H1 (cell line): Measurements from ENCODE around the gene ZNF814. TPM values are rescaled to one million over a fixed set of nuclear protein-coding genes. Genes with fewer than 3 reads are reported as not detected.

Source experiments
- CTCF ChIA-PET: fragments of 300-600 bp; sonication (Branson Sonifier 250); formaldehyde crosslinking; loops from one replicate; lab custom pipeline; 2021; ENCODE audit not compliant: partially characterized antibody; lab: Charles Lee
- POLR2A ChIA-PET: fragments of 300-600 bp; sonication (Branson Sonifier 250); formaldehyde crosslinking; loops from one replicate; lab custom pipeline; 2021; ENCODE audit warnings: inconsistent platforms; ENCODE audit not compliant: partially characterized antibody; lab: Charles Lee
- DNase-seq, 2 experiments: peaks; one replicate each; pipeline versions ENCODE4 v3.0.0 to v3.0.0-alpha.2; 2010 to 2022; ENCODE audit warnings: low spot score in 2 of 2, low read depth in 1 of 2, mixed read lengths in 1 of 2
- FAIRE-seq: peaks from 2 replicates; lab custom pipeline; 2011; peaks lifted over from hg19 to GRCh38; lab: Jason Lieb, UNC
- H2AFZ ChIP-seq: 2 replicates; pipeline ENCODE4 v1.8.1; 2012; ENCODE audit warnings: low read length, inconsistent platforms
- H2AK5ac ChIP-seq: 2 replicates; pipeline ENCODE4 v1.6.1; 2013; ENCODE audit warnings: low read depth, low read length
- H2BK120ac ChIP-seq: replicated peaks from 2 replicates; pipeline ENCODE3; 2013; ENCODE audit warnings: low read depth, low read length, inconsistent platforms
- H2BK12ac ChIP-seq: 2 replicates; pipeline ENCODE4 v1.6.1; 2013; ENCODE audit warnings: low read depth, low read length
- H2BK15ac ChIP-seq: 2 replicates; pipeline ENCODE4 v1.6.1; 2013; ENCODE audit warnings: low read length
- H2BK20ac ChIP-seq: 2 replicates; pipeline ENCODE4 v1.6.1; 2013; ENCODE audit warnings: low read length
- H2BK5ac ChIP-seq: 2 replicates; pipeline ENCODE4 v1.6.1; 2013; ENCODE audit warnings: low read depth, low read length
- H3K14ac ChIP-seq: 2 replicates; pipeline ENCODE4 v1.6.1; 2013; ENCODE audit warnings: inconsistent platforms; ENCODE audit not compliant: insufficient read length
- H3K18ac ChIP-seq: 2 replicates; pipeline ENCODE4 v1.6.1; 2013; ENCODE audit warnings: low read length; ENCODE audit errors: extremely low read depth
- H3K23ac ChIP-seq: 2 replicates; pipeline ENCODE4 v1.6.1; 2013; ENCODE audit warnings: inconsistent platforms; ENCODE audit not compliant: insufficient read length
- H3K23me2 ChIP-seq: 2 replicates; pipeline ENCODE4 v1.6.1; 2013; ENCODE audit warnings: low read depth, low read length
- H3K27ac ChIP-seq: 2 replicates; pipeline ENCODE4 v1.6.1; 2011; ENCODE audit warnings: low read depth, low read length, inconsistent platforms
- H3K27me3 ChIP-seq, 4 experiments: replicated peaks in 1 of 4; 1 replicate in 1 of 4; 2 replicates in 3 of 4; pipeline versions ENCODE4 v1.6.1 to v1.8.1; 2011 to 2013; ENCODE audit warnings: low read length in 3 of 4, mild to moderate bottlenecking in 3 of 4, inconsistent platforms in 2 of 4, mixed read lengths in 2 of 4, moderate library complexity in 1 of 4; ENCODE audit not compliant: control insufficient read depth in 3 of 4, insufficient read depth in 3 of 4; ENCODE audit errors: extremely low read depth in 1 of 4
- H3K36me3 ChIP-seq, 4 experiments: 2 replicates each; pipeline versions ENCODE4 v1.6.1 to v1.8.1; 2011 to 2013; ENCODE audit warnings: mild to moderate bottlenecking in 4 of 4, low read length in 3 of 4, moderate library complexity in 2 of 4, control low read depth in 1 of 4, inconsistent platforms in 1 of 4; ENCODE audit not compliant: insufficient read depth in 4 of 4, control insufficient read depth in 2 of 4
- H3K4ac ChIP-seq: replicated peaks from 2 replicates; pipeline ENCODE3; 2013; ENCODE audit warnings: low read length, low read depth, mixed read lengths, inconsistent platforms; ENCODE audit not compliant: insufficient read length
- H3K4me1 ChIP-seq, 4 experiments: replicated peaks in 1 of 4; 1 replicate in 1 of 4; 2 replicates in 3 of 4; pipeline versions ENCODE4 v1.6.1 to v1.8.1; 2011 to 2013; ENCODE audit warnings: low read length in 3 of 4, inconsistent platforms in 2 of 4, mixed read lengths in 1 of 4; ENCODE audit not compliant: insufficient read depth in 4 of 4, control insufficient read depth in 3 of 4
- H3K4me2 ChIP-seq, 2 experiments: 2 replicates each; pipeline versions ENCODE4 v1.6.1 to v1.8.1; 2011 to 2013; ENCODE audit warnings: low read depth in 2 of 2, low read length in 2 of 2, control low read depth in 1 of 2, inconsistent platforms in 1 of 2, mild to moderate bottlenecking in 1 of 2; ENCODE audit not compliant: insufficient read depth in 1 of 2
- H3K4me3 ChIP-seq, 4 experiments: fragments of 200-600, 300-600 bp in 1 of 4; sonication (generic), shearing (Covaris generic), sonication (Bioruptor Twin) in 1 of 4; 2 replicates each; pipeline versions ENCODE4 v1.5.1 to v1.8.1; 2011 to 2016; ENCODE audit warnings: low read length in 4 of 4, low read depth in 3 of 4, control low read depth in 2 of 4, inconsistent platforms in 2 of 4, mild to moderate bottlenecking in 2 of 4, mixed read lengths in 1 of 4, moderate library complexity in 1 of 4; ENCODE audit not compliant: insufficient read depth in 2 of 4; ENCODE audit errors: extremely low read depth in 1 of 4
- H3K56ac ChIP-seq: replicated peaks from 2 replicates; pipeline ENCODE3; 2013; ENCODE audit warnings: low read depth, mild to moderate bottlenecking, mixed read lengths, low read length, inconsistent platforms; ENCODE audit not compliant: insufficient read length
- H3K79me1 ChIP-seq: 2 replicates; pipeline ENCODE4 v1.6.1; 2013; ENCODE audit warnings: low read depth, low read length, control low read depth
- H3K79me2 ChIP-seq, 2 experiments: 2 replicates each; pipeline versions ENCODE4 v1.6.1 to v1.8.1; 2012 to 2013; ENCODE audit warnings: low read length in 2 of 2, mild to moderate bottlenecking in 2 of 2, inconsistent platforms in 1 of 2; ENCODE audit not compliant: insufficient read depth in 2 of 2, control insufficient read depth in 1 of 2
- H3K9ac ChIP-seq, 4 experiments: replicated peaks in 1 of 4; 1 replicate in 1 of 4; 2 replicates in 3 of 4; pipeline versions ENCODE4 v1.6.1 to v1.8.1; 2011 to 2013; ENCODE audit warnings: low read depth in 3 of 4, low read length in 3 of 4, control low read depth in 2 of 4, mild to moderate bottlenecking in 2 of 4, moderate library complexity in 2 of 4, inconsistent platforms in 1 of 4; ENCODE audit errors: extremely low read depth in 1 of 4
- H3K9me3 ChIP-seq, 2 experiments: 2 replicates each; pipeline versions ENCODE4 v1.6.1 to v1.8.1; 2012 to 2013; ENCODE audit warnings: mild to moderate bottlenecking in 2 of 2, moderate library complexity in 2 of 2, control low read depth in 1 of 2, inconsistent platforms in 1 of 2, low read depth in 1 of 2, low read length in 1 of 2, mixed read lengths in 1 of 2; ENCODE audit not compliant: insufficient read depth in 2 of 2
- H4K20me1 ChIP-seq, 2 experiments: replicated peaks in 1 of 2; 2 replicates each; pipeline versions ENCODE3 to v1.8.1; 2011 to 2013; ENCODE audit warnings: inconsistent platforms in 2 of 2, low read length in 2 of 2, mild to moderate bottlenecking in 1 of 2; ENCODE audit not compliant: insufficient read depth in 2 of 2, control insufficient read depth in 1 of 2
- H4K5ac ChIP-seq: 2 replicates; pipeline ENCODE4 v1.6.1; 2013; ENCODE audit warnings: low read length, low read depth, mixed read lengths, inconsistent platforms; ENCODE audit not compliant: insufficient read length
- H4K8ac ChIP-seq: 2 replicates; pipeline ENCODE4 v1.8.0; 2013; ENCODE audit warnings: mild to moderate bottlenecking, moderate library complexity, low read length, inconsistent platforms; ENCODE audit not compliant: insufficient read depth; ENCODE audit errors: extremely low read depth
- H4K91ac ChIP-seq: replicated peaks from 2 replicates; pipeline ENCODE3; 2013; ENCODE audit warnings: low read length, mixed read lengths, inconsistent platforms; ENCODE audit not compliant: insufficient read length
- CTBP2 ChIP-seq: IDR thresholded peaks from 2 replicates; pipeline ENCODE4 v1.7.0; 2011; ENCODE audit warnings: borderline replicate concordance, mild to moderate bottlenecking, moderate library complexity, mixed read lengths, low read length; ENCODE audit not compliant: insufficient read depth, insufficient read length
- EGR1 ChIP-seq: IDR thresholded peaks from 2 replicates; pipeline ENCODE4 v1.6.1; 2011; ENCODE audit warnings: low read depth, low read length, borderline replicate concordance
- JUND ChIP-seq: IDR thresholded peaks from 2 replicates; pipeline ENCODE4 v1.6.1; 2011; ENCODE audit warnings: mild to moderate bottlenecking, improper control_type of control experiment, low read length
- SIN3A ChIP-seq, 2 experiments: IDR thresholded peaks in 1 of 2; conservative IDR thresholded peaks in 1 of 2; 2 replicates each; pipeline ENCODE4 v1.6.1; 2011 to 2012; ENCODE audit warnings: low read length in 2 of 2, improper control_type of control experiment in 1 of 2, low read depth in 1 of 2, mild to moderate bottlenecking in 1 of 2
- SP1 ChIP-seq: IDR thresholded peaks from 2 replicates; pipeline ENCODE4 v1.6.1; 2011; ENCODE audit warnings: low read depth, low read length
- TAF7 ChIP-seq: optimal IDR thresholded peaks from 2 replicates; pipeline ENCODE3; 2011; ENCODE audit warnings: low read depth, mild to moderate bottlenecking, inconsistent platforms, low read length, moderate library complexity, borderline replicate concordance
- TCF12 ChIP-seq: IDR thresholded peaks from 2 replicates; pipeline ENCODE4 v1.6.1; 2011; ENCODE audit warnings: low read depth, mild to moderate bottlenecking, low read length
- WGBS, 2 experiments: shearing (Covaris generic) in 1 of 2; methylation state at CpG; one replicate each; pipeline versions ENCODE4 v1.1.6 to v1.1.7; 2013 to 2015; ENCODE audit warnings: low lambda C conversion rate in 2 of 2, mixed read lengths in 2 of 2, inconsistent platforms in 1 of 2, low coverage in 1 of 2, missing lambda C conversion rate in 1 of 2; ENCODE audit not compliant: insufficient replicate concordance in 2 of 2, insufficient coverage in 1 of 2, insufficient read length in 1 of 2; ENCODE audit errors: extremely low coverage in 1 of 2, missing lambda C conversion rate in 1 of 2; 5-methylcytosine and 5-hydroxymethylcytosine counted together
- long read RNA-seq, 2 experiments: library from RNA in 1 of 2; library from capped mRNA in 1 of 2; stranded (forward); transcript quantifications; one replicate each; pipeline ENCODE4 v2.0.0, GENCODE V29; 2021; ENCODE audit warnings: inconsistent platforms in 1 of 2
- polyA minus RNA-seq, 3 experiments: library from RNA; depleted of rRNA, polyadenylated mRNA; stranded (reverse); fragments of >200 nt; gene quantifications; 1 replicate in 2 of 3; 2 replicates in 1 of 3; pipeline ENCODE4 v1.2.3, GENCODE V29; 2011
- polyA plus RNA-seq, 7 experiments: library from polyadenylated mRNA; depleted of rRNA in 3 of 7; stranded (reverse) in 5 of 7; unstranded in 2 of 7; fragments of >200 nt in 5 of 7; fragments of 200-250 nt in 2 of 7; gene quantifications; 1 replicate in 5 of 7; 2 replicates in 1 of 7; 4 replicates in 1 of 7; pipeline versions ENCODE4 v1.2.1 to v1.2.3, GENCODE V29; 2011 to 2013; ENCODE audit warnings: missing spikeins in 2 of 7, mixed read lengths in 2 of 7
- total RNA-seq: library from RNA; stranded (reverse); fragmentation: NEBNext Ultra II Directional; extraction: Animal tissue kit (Norgen Biotek cat#: 25700); gene quantifications from 2 replicates; pipeline ENCODE4 v1.2.1, GENCODE V29; 2021
- TF ChIP-seq, protein P1 (sequence below): IDR thresholded peaks from 2 replicates; pipeline ENCODE4 v1.6.1; 2012; ENCODE audit warnings: inconsistent platforms

Gene ZNF814
- total RNA-seq (90.7 and 90.9 TPM in 2 replicates), polyA plus RNA-seq (2011; rRNA removed) (99.6 and 110 TPM in 2 replicates), polyA minus RNA-seq (2011; rRNA and poly(A)+ RNA removed) (125 and 160 TPM in 2 replicates)
- polyA plus RNA-seq (2011; cell fraction: cytosol; rRNA removed) = 66.5 TPM
- polyA plus RNA-seq (2011; cell fraction: nucleus; rRNA removed) = 74.2 TPM
- polyA plus RNA-seq (2012, experiment 1 of 2) = 53.1 to 76.6 TPM (median 64.5 TPM) in 4 replicates
- 46.8 TPM for polyA plus RNA-seq (2012, experiment 2 of 2)
- polyA plus RNA-seq (2013, experiment 1 of 2) = 39.2 TPM
- 39.8 TPM for polyA plus RNA-seq (2013, experiment 2 of 2)
- polyA minus RNA-seq (2011; cell fraction: cytosol; rRNA and poly(A)+ RNA removed) = 63.5 TPM
- polyA minus RNA-seq (2011; cell fraction: nucleus; rRNA and poly(A)+ RNA removed) = 209 TPM
- long read RNA-seq, experiment 1, transcript ZNF814-208 (3 exons, 528 nt) = major isoform, 14 of 41 reads
- long read RNA-seq, experiment 1, partial matches to known transcripts = 0 of 41 reads
- long read RNA-seq, experiment 1, other reads (novel, unspliced or antisense) = 22 of 41 reads
- long read RNA-seq, experiment 2, partial matches to known transcripts = 0 of 8 reads
- long read RNA-seq, experiment 2, other reads (novel, unspliced or antisense) = 4 of 8 reads

DNA sequence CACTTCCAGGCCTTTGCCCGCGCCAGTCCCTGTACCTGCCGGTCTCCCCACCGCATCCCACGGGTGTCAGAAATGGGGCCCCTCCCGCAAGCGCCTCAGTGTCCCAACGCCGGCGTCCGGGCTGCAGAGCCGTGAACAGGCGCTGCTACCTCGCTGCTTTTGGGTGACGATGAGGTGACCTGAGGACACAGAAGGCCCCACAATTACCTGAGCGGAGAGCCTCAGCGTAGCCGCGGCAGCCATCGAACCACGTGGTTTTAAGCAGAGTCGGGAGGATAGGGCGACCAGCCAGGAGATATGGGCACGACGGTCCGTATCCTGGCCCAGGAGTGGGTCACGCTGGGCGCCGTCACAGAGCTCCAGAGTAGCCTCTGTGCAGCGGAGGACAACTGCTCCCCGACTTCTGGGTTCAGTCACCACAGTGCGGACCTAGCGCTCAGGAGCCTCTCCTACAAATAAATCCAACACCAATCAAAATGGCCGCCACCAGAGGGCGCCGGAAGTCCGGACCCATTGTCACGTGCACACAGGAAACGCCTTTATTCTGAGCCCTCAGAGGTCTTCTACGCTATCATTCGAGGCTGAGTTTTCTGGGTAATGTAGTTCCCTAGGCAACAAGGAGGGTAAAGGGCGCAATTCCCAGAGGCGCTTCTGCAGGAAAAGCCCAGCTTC is at the start of gene ZNF814:
Gene ZNF814 (minus strand): TSS at position 478 of the 672 bp plus-strand sequence. CDS start 235 bp downstream, at position 243.
- Histone ChIP-seq H3K23ac (no peak within 1 kb of the TSS), H3K9me3 (no peaks in the 10 kb centered on the region), H3K4me2 (peak within 1 kb of the TSS; percentile 77 to 79), H3K56ac (peak within 1 kb of the TSS; percentile 91), H3K4me3 (peak within 1 kb of the TSS; percentile 89 to 97 (median 96)), H3K9ac (peak within 1 kb of the TSS; percentile 93 to 97 (median 97)), H4K91ac (peak within 1 kb of the TSS; percentile 84), H3K18ac (peak within 1 kb of the TSS; percentile 98), H3K4me1 (peaks cover 3 to 18% (median 10%) of the 10 kb centered on the region in 4 experiments; a peak in 6 of 7 replicates), H3K36me3 (peaks cover 0 to 26% (median 9%) of the 10 kb centered on the region in 4 experiments; a peak in 5 of 8 replicates), H3K14ac (no peak within 1 kb of the TSS), H2BK12ac (no peak within 1 kb of the TSS), H3K79me2 (peaks cover 36 to 51% of the 10 kb centered on the region in 2 experiments), H3K4ac (peak within 1 kb of the TSS; percentile 24), H2BK20ac (no peak within 1 kb of the TSS), H4K5ac (peak within 1 kb of the TSS; percentile 84), H2AK5ac (peak within 1 kb of the TSS; percentile 54; the same call in 1 of the 2 replicates), H2BK15ac (no peak within 1 kb of the TSS), H3K27ac (peak within 1 kb of the TSS; percentile 94), H2BK120ac (no peak within 1 kb of the TSS), H4K20me1 (peaks cover 7 to 10% of the 10 kb centered on the region in 2 experiments), H2AFZ (no peak within 1 kb of the TSS), H2BK5ac (peak within 1 kb of the TSS; percentile 90), H3K27me3 (no peaks in the 10 kb centered on the region), H4K8ac (peak within 1 kb of the TSS; percentile 97; the same call in 1 of the 2 replicates), H3K79me1 (no peaks in the 10 kb centered on the region), H3K23me2 (peaks cover 3% of the 10 kb centered on the region; the same call in 1 of the 2 replicates)
- DNase-seq (peak; percentile 85 to 93), FAIRE-seq (peak; percentile 99)
- 3% methylated on average over 43 of the region's 43 CpGs; no CpG with 5 or more reads in 1 of the 2 experiments for WGBS, 2 experiments
- ChIA-PET CTCF (interaction anchor here (0.9 to 1.7 kb wide), 6 partner anchors 8 to 143 kb away, joined by 3 to 9 read pairs (median 4); partner anchors contain the start of genes ZNF587B and ZNF776), POLR2A (interaction anchor here (0.6 to 11.1 kb wide), 29 partner anchors 10 to 453 kb away, joined by 3 to 103 read pairs (median 5); partner anchors contain the start of genes ZNF135, ZNF417, ZNF418 and ZNF587)
- peak; percentile 64; the same call in 1 of the 2 replicates for TF ChIP-seq SP1
- TF ChIP-seq EGR1 = no peak
- no peak for TF ChIP-seq TCF12
- TF ChIP-seq SIN3A (conservative IDR thresholded peaks at IDR 0.05 in 1 of 2, IDR thresholded peaks at IDR 0.05 in 1 of 2; ENCODE audit: low read depth in 1 of 2, low read length in 2 of 2) = peak in 1 of 2 experiments; percentile 71; a peak in 3 of 4 replicates
- no peak for TF ChIP-seq CTBP2
- no peak for TF ChIP-seq JUND
- TF ChIP-seq, protein P1, sequence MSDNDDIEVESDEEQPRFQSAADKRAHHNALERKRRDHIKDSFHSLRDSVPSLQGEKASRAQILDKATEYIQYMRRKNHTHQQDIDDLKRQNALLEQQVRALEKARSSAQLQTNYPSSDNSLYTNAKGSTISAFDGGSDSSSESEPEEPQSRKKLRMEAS = peak; percentile 91
- TF ChIP-seq TAF7 = peak; percentile 51
